Activated naive CD8-positive, alpha-beta T cell treated with anti-CD3 and anti-CD28 coated beads, Interleukin-2, amount 10 ng/mL, durations not matched to agents 7 days and 5 days (primary cell): ENCODE data around the gene CDC42BPA. TPM values are rescaled to one million over a fixed set of nuclear protein-coding genes. Genes with fewer than 3 reads are reported as not detected.

Experiments
- ATAC-seq: fragments of 150-1000 bp; cut with Tn5 transposase; one replicate; pipeline ENCODE4 v1.10.0; 2021; ENCODE audit warnings: low read depth, moderate library complexity
- POLR2A ChIA-PET: fragments of 350-600 bp; sonication (Branson Sonifier 250); formaldehyde crosslinking; loops from one replicate; lab custom pipeline; 2021; ENCODE audit warnings: antibody characterized with exemption; lab: Charles Lee
- DNase-seq: peaks from one replicate; pipeline ENCODE4 v3.0.0; 2021
- H3K27ac Mint-ChIP-seq: one replicate; pipeline ENCODE4 v1.8.0; 2022; ENCODE audit warnings: mild to moderate bottlenecking, mixed read lengths
- H3K27me3 Mint-ChIP-seq: one replicate; pipeline ENCODE4 v1.8.0; 2022; ENCODE audit warnings: mild to moderate bottlenecking, moderate library complexity, mixed read lengths
- H3K36me3 Mint-ChIP-seq: one replicate; pipeline ENCODE4 v1.8.0; 2021; ENCODE audit warnings: mild to moderate bottlenecking, mixed read lengths
- H3K4me1 Mint-ChIP-seq: one replicate; pipeline ENCODE4 v1.8.0; 2021; ENCODE audit warnings: mixed read lengths
- H3K4me3 Mint-ChIP-seq: one replicate; pipeline ENCODE4 v1.8.0; 2022; ENCODE audit warnings: mild to moderate bottlenecking, moderate library complexity, mixed read lengths
- H3K9me3 Mint-ChIP-seq: one replicate; pipeline ENCODE4 v1.8.0; 2021; ENCODE audit warnings: mixed read lengths
- total RNA-seq, 2 experiments: library from RNA; stranded (reverse); gene quantifications; one replicate each; pipeline ENCODE4 v1.2.3, GENCODE V29; 2021

The CDC42BPA gene
- total RNA-seq, 2 experiments from 2014 or later: 0.91 to 1.2 TPM

DNA sequence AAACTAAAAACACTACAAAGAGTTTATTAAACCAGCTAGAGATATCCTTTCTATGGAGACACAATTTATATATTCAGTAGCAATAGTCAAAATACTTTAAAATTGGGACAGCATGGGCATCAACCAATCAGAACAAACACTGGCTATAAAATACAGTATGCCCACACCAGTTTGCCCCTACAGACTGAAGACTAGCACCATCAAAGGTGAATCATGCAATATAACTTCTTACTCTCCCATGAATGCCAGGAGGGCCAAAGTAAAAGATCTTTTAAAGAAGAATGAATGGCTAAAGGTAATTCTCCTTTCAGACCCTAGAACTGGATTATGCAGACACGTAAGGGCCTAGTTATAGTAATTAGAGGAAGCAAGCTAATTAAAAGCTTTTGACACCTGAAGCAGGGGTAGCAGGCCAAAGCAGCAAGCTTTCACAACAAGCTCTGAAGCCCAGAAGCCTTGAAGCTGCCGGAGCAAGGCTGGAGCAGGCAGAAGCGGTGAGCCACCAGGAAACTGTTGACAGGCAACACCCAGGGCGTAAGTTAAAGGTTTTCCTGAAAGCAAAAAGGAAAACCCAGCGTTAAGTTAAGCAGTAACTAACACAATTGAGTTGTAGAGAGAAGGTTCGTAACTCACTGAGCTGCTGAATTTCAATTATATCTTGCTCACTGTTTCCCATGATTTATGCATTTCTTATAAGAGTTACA is 99.3 kb downstream of the CDC42BPA start:
- DNase-seq (no peak), ATAC-seq (no peak)
- Mint-ChIP-seq H3K9me3 (no peaks in the 10 kb centered on the region), H3K36me3 (no peaks in the 10 kb centered on the region), H3K4me1 (no peaks in the 10 kb centered on the region), H3K27ac (no peak overlapping the region), H3K27me3 (peaks cover 13% of the 10 kb centered on the region), H3K4me3 (no peak overlapping the region)
- POLR2A ChIA-PET: no interaction called here

- Mint-ChIP-seq H3K4me1 (no peaks in the 10 kb centered on the region), H3K27ac (no peak overlapping the region), H3K27me3 (peaks cover 8% of the 10 kb centered on the region), H3K36me3 (no peaks in the 10 kb centered on the region), H3K9me3 (no peaks in the 10 kb centered on the region), H3K4me3 (no peak overlapping the region)
- POLR2A ChIA-PET: no interaction called here
- DNase-seq: no peak
- no peak for ATAC-seq
These were observed 102.3 kb downstream of the CDC42BPA start for GRCh38 chr1:227215863-227216510.

GRCh38 chr1:227214207-227214606 is 104.1 kb downstream of the CDC42BPA start:
- no peaks in the 10 kb centered on the region for H3K9me3 Mint-ChIP-seq
- DNase-seq (no peak), ATAC-seq (no peak)
- no peaks in the 10 kb centered on the region for H3K27me3 Mint-ChIP-seq
- no peak overlapping the region for H3K27ac Mint-ChIP-seq
- POLR2A ChIA-PET: no interaction called here
- no peaks in the 10 kb centered on the region for H3K36me3 Mint-ChIP-seq
- no peak overlapping the region for H3K4me3 Mint-ChIP-seq
- no peaks in the 10 kb centered on the region for H3K4me1 Mint-ChIP-seq

DNA sequence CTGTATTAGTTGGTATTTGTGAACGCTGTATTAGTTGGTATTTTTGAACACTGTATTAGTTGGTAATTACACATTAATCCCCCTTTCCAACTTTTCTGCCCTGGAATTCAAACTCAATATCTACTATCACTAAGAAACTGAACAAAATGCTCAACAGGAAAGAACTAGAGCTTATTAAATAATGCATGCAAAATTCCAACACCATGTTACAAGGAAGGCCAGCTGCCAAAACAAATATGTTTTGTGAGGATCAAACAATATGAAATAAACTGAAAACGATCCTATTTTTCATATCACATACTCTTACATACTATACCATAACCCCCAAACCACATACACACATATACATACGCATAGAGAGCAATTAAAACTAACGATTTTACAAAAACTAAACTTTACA is 104.9 kb downstream of the CDC42BPA start:
- Mint-ChIP-seq H3K4me3 (no peak overlapping the region), H3K27ac (no peak overlapping the region), H3K36me3 (no peaks in the 10 kb centered on the region), H3K9me3 (no peaks in the 10 kb centered on the region), H3K4me1 (no peaks in the 10 kb centered on the region), H3K27me3 (no peaks in the 10 kb centered on the region)
- POLR2A ChIA-PET: no interaction called here
- ATAC-seq (no peak), DNase-seq (no peak)

DNA sequence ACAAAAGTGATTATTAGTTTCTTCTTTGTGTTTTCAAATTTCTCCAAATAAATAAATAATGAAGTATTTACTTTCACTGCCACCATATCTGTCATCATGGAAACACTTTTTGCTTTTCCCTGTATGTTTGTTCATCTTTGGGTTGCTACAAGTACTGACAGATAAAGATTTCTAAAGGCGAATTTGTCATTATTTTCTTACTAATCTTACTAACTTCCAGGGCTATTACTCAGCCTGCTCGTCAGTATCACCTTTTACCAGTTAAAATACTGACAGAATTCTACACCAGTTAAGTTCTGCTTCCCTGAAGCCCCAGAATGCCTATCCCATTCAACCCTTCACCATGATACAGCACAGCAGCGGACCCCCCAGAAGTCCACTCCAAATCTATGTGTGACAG is 106.1 kb downstream of the CDC42BPA start:
- no peaks in the 10 kb centered on the region for H3K4me1 Mint-ChIP-seq
- H3K27me3 Mint-ChIP-seq: no peaks in the 10 kb centered on the region
- no peak overlapping the region for H3K4me3 Mint-ChIP-seq
- DNase-seq (no peak), ATAC-seq (no peak)
- no peak overlapping the region for H3K27ac Mint-ChIP-seq
- POLR2A ChIA-PET: no interaction called here
- no peaks in the 10 kb centered on the region for H3K9me3 Mint-ChIP-seq
- no peaks in the 10 kb centered on the region for H3K36me3 Mint-ChIP-seq

GRCh38 chr1:227210604-227211003 is 107.7 kb downstream of the CDC42BPA start:
- Mint-ChIP-seq H3K27me3 (no peaks in the 10 kb centered on the region), H3K4me3 (no peak overlapping the region), H3K4me1 (no peaks in the 10 kb centered on the region), H3K9me3 (no peaks in the 10 kb centered on the region), H3K27ac (no peak overlapping the region), H3K36me3 (no peaks in the 10 kb centered on the region)
- POLR2A ChIA-PET: no interaction called here
- no peak for ATAC-seq
- DNase-seq: no peak

DNA sequence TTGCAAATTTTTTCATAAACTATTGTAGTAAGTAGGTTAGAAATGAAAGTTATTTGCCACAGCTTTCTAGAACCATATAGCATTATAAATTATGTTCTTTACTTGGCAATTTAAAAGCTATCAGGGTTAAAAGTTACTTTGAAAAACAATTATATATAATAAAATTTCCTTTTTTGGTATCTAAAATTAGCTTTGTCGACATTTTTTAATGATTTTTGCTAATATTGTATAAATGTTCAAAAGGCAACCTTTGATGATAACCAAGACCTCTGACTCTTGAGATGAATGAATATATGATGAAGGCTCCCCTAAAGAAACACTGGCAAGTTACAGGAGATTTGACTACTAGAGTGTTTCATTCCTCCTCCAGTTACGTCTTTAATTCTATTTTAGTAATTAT is 121.2 kb downstream of the CDC42BPA start:
- DNase-seq: no peak
- no peak for ATAC-seq
- POLR2A ChIA-PET: no interaction called here

GRCh38 chr1:227192163-227192562 is 126.1 kb downstream of the CDC42BPA start:
- Mint-ChIP-seq H3K36me3 (no peaks in the 10 kb centered on the region), H3K4me3 (no peak overlapping the region), H3K4me1 (no peaks in the 10 kb centered on the region), H3K27ac (no peak overlapping the region), H3K27me3 (peaks cover 17% of the 10 kb centered on the region), H3K9me3 (no peaks in the 10 kb centered on the region)
- no peak for DNase-seq
- ATAC-seq: no peak
- POLR2A ChIA-PET: no interaction called here

More for the DNA sequence above, 121.2 kb downstream of the CDC42BPA start:
- no peaks in the 10 kb centered on the region for H3K4me1 Mint-ChIP-seq
- H3K27me3 Mint-ChIP-seq: peaks cover 7% of the 10 kb centered on the region
- H3K4me3 Mint-ChIP-seq: no peak overlapping the region
- no peaks in the 10 kb centered on the region for H3K36me3 Mint-ChIP-seq
- no peaks in the 10 kb centered on the region for H3K9me3 Mint-ChIP-seq
- no peak overlapping the region for H3K27ac Mint-ChIP-seq

DNA sequence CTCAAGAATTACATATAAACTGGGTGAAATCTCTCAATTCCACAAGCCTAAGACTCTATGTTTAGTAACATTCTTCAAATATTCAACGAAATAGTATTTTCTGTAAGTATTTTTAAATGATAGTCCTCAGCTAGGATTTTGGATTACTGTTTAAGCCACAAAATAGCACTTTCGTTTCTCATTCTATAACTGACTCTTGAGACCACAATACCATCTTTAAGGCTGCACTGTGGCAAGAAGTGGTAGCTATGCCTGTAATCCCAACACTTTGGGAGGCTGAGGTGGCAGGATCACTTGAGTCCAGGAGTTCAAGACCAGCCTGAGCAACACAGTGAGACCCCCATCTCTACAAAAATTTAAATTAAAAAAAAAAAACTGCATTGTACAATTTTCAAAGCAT is 126.7 kb downstream of the CDC42BPA start:
- H3K27ac Mint-ChIP-seq: no peak overlapping the region
- H3K27me3 Mint-ChIP-seq: peaks cover 19% of the 10 kb centered on the region
- no peaks in the 10 kb centered on the region for H3K36me3 Mint-ChIP-seq
- POLR2A ChIA-PET: no interaction called here
- H3K9me3 Mint-ChIP-seq: no peaks in the 10 kb centered on the region
- no peak overlapping the region for H3K4me3 Mint-ChIP-seq
- ATAC-seq (no peak), DNase-seq (no peak)
- H3K4me1 Mint-ChIP-seq: no peaks in the 10 kb centered on the region

- Mint-ChIP-seq H3K4me3 (no peak overlapping the region), H3K27me3 (peaks cover 19% of the 10 kb centered on the region), H3K9me3 (no peaks in the 10 kb centered on the region), H3K27ac (no peak overlapping the region), H3K36me3 (no peaks in the 10 kb centered on the region), H3K4me1 (no peaks in the 10 kb centered on the region)
- DNase-seq (no peak), ATAC-seq (no peak)
- POLR2A ChIA-PET: no interaction called here
These were observed 128.0 kb downstream of the CDC42BPA start for GRCh38 chr1:227190321-227190720.

DNA sequence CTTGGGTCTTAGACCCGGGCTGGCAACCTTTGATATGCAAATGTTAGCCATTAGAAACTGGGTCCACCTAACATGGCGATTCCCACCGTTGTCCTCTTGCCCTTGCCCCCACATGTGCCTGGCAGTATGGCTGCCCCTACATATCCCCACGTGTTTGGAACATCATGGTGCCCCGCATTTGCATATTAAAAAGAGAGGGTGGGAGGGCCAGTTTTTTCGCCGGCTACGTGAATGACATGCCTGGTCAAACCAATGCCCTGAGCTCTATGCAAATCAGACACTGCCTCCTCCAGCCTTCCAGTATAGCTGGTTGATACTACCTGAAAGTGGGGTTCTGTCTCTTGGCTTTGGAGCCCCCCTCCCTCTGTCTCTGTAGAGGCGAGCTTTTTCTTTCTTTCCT is 133.0 kb downstream of the CDC42BPA start:
- Mint-ChIP-seq H3K4me1 (no peaks in the 10 kb centered on the region), H3K9me3 (no peaks in the 10 kb centered on the region), H3K27me3 (peaks cover 12% of the 10 kb centered on the region), H3K36me3 (no peaks in the 10 kb centered on the region), H3K27ac (no peak overlapping the region), H3K4me3 (no peak overlapping the region)
- DNase-seq: no peak
- ATAC-seq: no peak
- POLR2A ChIA-PET: no interaction called here

GRCh38 chr1:227182012-227182411 is 136.3 kb downstream of the CDC42BPA start:
- Mint-ChIP-seq H3K36me3 (no peaks in the 10 kb centered on the region), H3K4me1 (no peaks in the 10 kb centered on the region), H3K4me3 (no peak overlapping the region), H3K27ac (no peak overlapping the region), H3K9me3 (no peaks in the 10 kb centered on the region), H3K27me3 (peaks cover 4% of the 10 kb centered on the region)
- no peak for DNase-seq
- no peak for ATAC-seq
- POLR2A ChIA-PET: no interaction called here

GRCh38 chr1:227175611-227176010 is 142.7 kb downstream of the CDC42BPA start:
- H3K4me1 Mint-ChIP-seq: no peaks in the 10 kb centered on the region
- ATAC-seq (no peak), DNase-seq (no peak)
- H3K9me3 Mint-ChIP-seq: no peaks in the 10 kb centered on the region
- no peak overlapping the region for H3K27ac Mint-ChIP-seq
- H3K36me3 Mint-ChIP-seq: no peaks in the 10 kb centered on the region
- POLR2A ChIA-PET: no interaction called here
- peaks cover 4% of the 10 kb centered on the region for H3K27me3 Mint-ChIP-seq
- H3K4me3 Mint-ChIP-seq: no peak overlapping the region

DNA sequence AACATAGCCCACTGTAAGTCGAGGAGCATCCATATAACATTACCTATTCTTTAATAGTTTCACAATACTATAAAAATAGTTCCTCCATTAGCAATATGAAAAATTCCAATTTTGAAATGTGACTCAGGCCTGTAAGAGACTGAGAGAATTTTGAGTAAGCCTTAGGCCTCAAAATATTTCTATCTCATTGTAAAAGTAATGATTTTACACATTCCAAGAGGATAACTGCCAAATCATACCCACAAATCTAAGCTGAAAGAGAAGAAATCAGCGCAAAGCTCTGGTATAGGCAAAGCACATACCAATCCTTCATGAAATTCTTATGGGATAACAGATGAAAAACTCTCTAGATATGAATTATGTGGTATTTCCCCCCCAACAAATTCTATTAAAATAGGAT is 144.1 kb downstream of the CDC42BPA start:
- H3K9me3 Mint-ChIP-seq: no peaks in the 10 kb centered on the region
- peaks cover 8% of the 10 kb centered on the region for H3K27me3 Mint-ChIP-seq
- H3K36me3 Mint-ChIP-seq: no peaks in the 10 kb centered on the region
- POLR2A ChIA-PET: no interaction called here
- no peak overlapping the region for H3K4me3 Mint-ChIP-seq
- ATAC-seq: no peak
- DNase-seq: no peak
- H3K4me1 Mint-ChIP-seq: no peaks in the 10 kb centered on the region
- H3K27ac Mint-ChIP-seq: no peak overlapping the region
